ENCODE data around the gene CRIM1. TPM values are rescaled to one million over a fixed set of nuclear protein-coding genes. Genes with fewer than 3 reads are reported as not detected.

Gene CRIM1
- total and polyA plus RNA-seq, 2 of the 8 experiments (the other 6 are each of a cell fraction or from before 2014, with no cell fraction given), result 9.4 to 28.4 TPM

- TF ChIP-seq NANOG (IDR thresholded peaks at IDR 0.05; ENCODE audit: insufficient read depth, low read depth, low read length, poor library complexity, severe bottlenecking), result no peak
- no peak for TF ChIP-seq MAFK (IDR thresholded peaks at IDR 0.05; ENCODE audit: low read depth, low read length)
- TF ChIP-seq CBX8 (IDR thresholded peaks at IDR 0.05; ENCODE audit: borderline replicate concordance, low read depth, low read length), result no peak
- TF ChIP-seq POU5F1 (IDR thresholded peaks at IDR 0.05; ENCODE audit: low read depth, low read length), result no peak
- no peak for TF ChIP-seq RBBP5 (IDR thresholded peaks at IDR 0.05; ENCODE audit: borderline replicate concordance, low read depth, low read length)
- no peak for TF ChIP-seq RAD21 (IDR thresholded peaks at IDR 0.05 in 1 of 2, conservative IDR thresholded peaks at IDR 0.05 in 1 of 2; ENCODE audit: low read depth in 2 of 2, low read length in 2 of 2)
Measured at GRCh38 chr2:36534275-36534799, 178.8 kb downstream of the CRIM1 start (continued).
